HG03442 (cell line): Measurements from ENCODE around the gene VGF.

ENCODE experiments used
- ATAC-seq: cut with Tn5 transposase; IDR thresholded peaks from one replicate; pipeline ENCODE4 v1.9.1; 2021; ENCODE audit warnings: mild to moderate bottlenecking, moderate library complexity; ENCODE audit not compliant: unreplicated experiment

The VGF gene

GRCh38 chr7:101186194-101186593 lies 20.8 kb upstream of the VGF start:
- no peak for ATAC-seq

GRCh38 chr7:101185258-101185839 lies 20.0 kb upstream of the VGF start:
- ATAC-seq = no peak

GRCh38 chr7:101180130-101180755 lies 14.9 kb upstream of the VGF start, which contains the start of gene NAT16:
Gene NAT16, minus strand, starts transcription at chr7:101180293. Its CDS starts 5,486 bp downstream, at chr7:101174807.
- ATAC-seq = no peak

GRCh38 chr7:101179713-101180112 lies 14.3 kb upstream of the VGF start:
- no peak for ATAC-seq

GRCh38 chr7:101179117-101179516 lies 13.7 kb upstream of the VGF start:
- ATAC-seq = no peak

- ATAC-seq = no peak
These were observed 12.3 kb upstream of the VGF start for GRCh38 chr7:101177644-101178043.

GRCh38 chr7:101175664-101176063 lies 10.3 kb upstream of the VGF start:
- no peak for ATAC-seq

- ATAC-seq = no peak
These were observed 9.0 kb upstream of the VGF start for GRCh38 chr7:101174322-101174854.

GRCh38 chr7:101173752-101174244 lies 8.4 kb upstream of the VGF start:
- no peak for ATAC-seq

- ATAC-seq = no peak
These were observed 7.7 kb upstream of the VGF start for GRCh38 chr7:101172854-101173751.

- no peak for ATAC-seq
These were observed 6.9 kb upstream of the VGF start for GRCh38 chr7:101172005-101172853.

- no peak for ATAC-seq
These were observed 6.1 kb upstream of the VGF start for GRCh38 chr7:101171442-101171837.

- no peak for ATAC-seq
These were observed 5.5 kb upstream of the VGF start for GRCh38 chr7:101170617-101171441.

- no peak for ATAC-seq
These were observed 4.6 kb upstream of the VGF start for GRCh38 chr7:101169838-101170551.

GRCh38 chr7:101169110-101169837 lies 3.9 kb upstream of the VGF start:
- ATAC-seq = no peak

GRCh38 chr7:101168412-101169049 lies 3.2 kb upstream of the VGF start:
- no peak for ATAC-seq

- no peak for ATAC-seq
These were observed 2.5 kb upstream of the VGF start for GRCh38 chr7:101167645-101168411.
